Dedifferentiated amniotic fluid mesenchymal stem cell (primary cell): Measurements from ENCODE around the gene GALNT7.
"Not testable (repeated sequence)": the region's sequence is repeated elsewhere in the genome, so short reads cannot be mapped to it uniquely, and the experiment has no call there.

ENCODE experiments used
- DNase-seq: peaks from one replicate; pipeline ENCODE4 v3.0.0-alpha.2; 2016; ENCODE audit errors: extremely low spot score

The GALNT7 gene

GRCh38 chr4:173199553-173199952 lies 30.9 kb downstream of the GALNT7 start:
- no peak for DNase-seq

- DNase-seq: no peak
Observed at GRCh38 chr4:173200103-173200884, 31.7 kb downstream of the GALNT7 start.

GRCh38 chr4:173202395-173202794 lies 33.8 kb downstream of the GALNT7 start:
- no peak for DNase-seq

- no peak for DNase-seq
Observed at GRCh38 chr4:173205656-173206055, 37.0 kb downstream of the GALNT7 start.

GRCh38 chr4:173208420-173208819 lies 39.8 kb downstream of the GALNT7 start:
- DNase-seq: no peak

GRCh38 chr4:173211222-173211621 lies 42.6 kb downstream of the GALNT7 start:
- DNase-seq: no peak

- DNase-seq: peak; percentile 15
Observed at GRCh38 chr4:173211838-173212237, 43.2 kb downstream of the GALNT7 start.

GRCh38 chr4:173212379-173212778 lies 43.8 kb downstream of the GALNT7 start:
- no peak for DNase-seq

GRCh38 chr4:173213296-173213695 lies 44.7 kb downstream of the GALNT7 start:
- DNase-seq: no peak

- DNase-seq: peak; percentile 14
Observed at GRCh38 chr4:173214231-173214630, 45.6 kb downstream of the GALNT7 start.

GRCh38 chr4:173214661-173215060 lies 46.0 kb downstream of the GALNT7 start:
- peak; percentile 53 for DNase-seq

GRCh38 chr4:173217075-173217474 lies 48.5 kb downstream of the GALNT7 start:
- no peak for DNase-seq

GRCh38 chr4:173217727-173218126 lies 49.1 kb downstream of the GALNT7 start:
- peak; percentile 18 for DNase-seq

- DNase-seq: peak; percentile 15
Observed at GRCh38 chr4:173218411-173219125, 50.0 kb downstream of the GALNT7 start.

GRCh38 chr4:173219126-173219437 lies 50.5 kb downstream of the GALNT7 start:
- DNase-seq: not testable (repeated sequence)

GRCh38 chr4:173223743-173224142 lies 55.1 kb downstream of the GALNT7 start:
- DNase-seq: no peak

GRCh38 chr4:173226401-173226888 lies 57.8 kb downstream of the GALNT7 start:
- no peak for DNase-seq

- no peak for DNase-seq
Observed at GRCh38 chr4:173227756-173228155, 59.1 kb downstream of the GALNT7 start.

- no peak for DNase-seq
Observed at GRCh38 chr4:173230062-173230461, 61.5 kb downstream of the GALNT7 start.

- no peak for DNase-seq
Observed at GRCh38 chr4:173231916-173232315, 63.3 kb downstream of the GALNT7 start.

GRCh38 chr4:173233857-173234256 lies 65.2 kb downstream of the GALNT7 start:
- DNase-seq: no peak

GRCh38 chr4:173235050-173235449 lies 66.4 kb downstream of the GALNT7 start:
- no peak for DNase-seq

GRCh38 chr4:173236301-173236700 lies 67.7 kb downstream of the GALNT7 start:
- no peak for DNase-seq
